Endothelial cell (in vitro differentiated cells): Measurements from ENCODE around the gene UACA. TPM values are rescaled to one million over a fixed set of nuclear protein-coding genes. Genes with fewer than 3 reads are reported as not detected.
A peak's percentile ranks its signal among the peaks of the same experiment; 100 is the strongest.

Source experiments
- DNase-seq: peaks from one replicate; pipeline ENCODE4 v3.0.0; 2021; ENCODE audit warnings: low spot score
- H3K27ac Mint-ChIP-seq: one replicate; pipeline ENCODE4 v1.8.0; 2021; ENCODE audit warnings: mixed read lengths, inconsistent platforms; ENCODE audit not compliant: unreplicated experiment
- H3K27me3 Mint-ChIP-seq: one replicate; pipeline ENCODE4 v1.8.0; 2021; ENCODE audit warnings: mild to moderate bottlenecking, moderate library complexity, mixed read lengths, inconsistent platforms; ENCODE audit not compliant: unreplicated experiment
- H3K36me3 Mint-ChIP-seq: one replicate; pipeline ENCODE4 v1.8.0; 2021; ENCODE audit warnings: mild to moderate bottlenecking, low read depth, mixed read lengths, inconsistent platforms; ENCODE audit not compliant: unreplicated experiment
- H3K4me1 Mint-ChIP-seq: one replicate; pipeline ENCODE4 v1.8.0; 2021; ENCODE audit warnings: mild to moderate bottlenecking, mixed read lengths, inconsistent platforms; ENCODE audit not compliant: unreplicated experiment
- H3K4me3 Mint-ChIP-seq: one replicate; pipeline ENCODE4 v1.8.0; 2021; ENCODE audit warnings: mild to moderate bottlenecking, mixed read lengths, inconsistent platforms; ENCODE audit not compliant: unreplicated experiment
- H3K9me3 Mint-ChIP-seq: one replicate; pipeline ENCODE4 v1.8.0; 2021; ENCODE audit warnings: mixed read lengths, inconsistent platforms; ENCODE audit not compliant: unreplicated experiment
- CTCF ChIP-seq: fragments of 200-600 bp; sonication (generic); IDR thresholded peaks from one replicate; pipeline ENCODE4 v1.5.0; 2021; ENCODE audit warnings: antibody characterized with exemption; ENCODE audit not compliant: unreplicated experiment
- total RNA-seq: library from RNA; stranded (reverse); fragmentation: NEBNext Ultra II Directional; extraction: Animal tissue kit (Norgen Biotek cat#: 25700); gene quantifications from one replicate; pipeline ENCODE4 v1.2.1, GENCODE V29; 2021; ENCODE audit not compliant: unreplicated experiment

The UACA gene
- total RNA-seq, 1 donor from 2014 or later, result 34.2 TPM

- peak overlapping the region; percentile 12 for H3K27ac Mint-ChIP-seq
- no peaks in the 10 kb centered on the region for H3K27me3 Mint-ChIP-seq
- no peak for DNase-seq
- H3K9me3 Mint-ChIP-seq, result no peaks in the 10 kb centered on the region
- peaks cover 15% of the 10 kb centered on the region for H3K4me1 Mint-ChIP-seq
- no peaks in the 10 kb centered on the region for H3K36me3 Mint-ChIP-seq
- H3K4me3 Mint-ChIP-seq, result no peak overlapping the region
- no peak for TF ChIP-seq CTCF
These were observed 72.7 kb downstream of the UACA start for GRCh38 chr15:70690491-70691276.

- Mint-ChIP-seq H3K27ac (peak overlapping the region; percentile 44), H3K36me3 (no peaks in the 10 kb centered on the region), H3K9me3 (no peaks in the 10 kb centered on the region), H3K4me1 (peaks cover 15% of the 10 kb centered on the region), H3K27me3 (no peaks in the 10 kb centered on the region), H3K4me3 (no peak overlapping the region)
- DNase-seq, result no peak
- TF ChIP-seq CTCF, result no peak
These were observed 73.3 kb downstream of the UACA start for GRCh38 chr15:70690021-70690420.

GRCh38 chr15:70687482-70687881 lies 75.9 kb downstream of the UACA start:
- Mint-ChIP-seq H3K4me1 (peaks cover 15% of the 10 kb centered on the region), H3K4me3 (no peak overlapping the region), H3K9me3 (no peaks in the 10 kb centered on the region), H3K27ac (no peak overlapping the region), H3K36me3 (no peaks in the 10 kb centered on the region), H3K27me3 (no peaks in the 10 kb centered on the region)
- no peak for DNase-seq
- no peak for TF ChIP-seq CTCF

GRCh38 chr15:70680817-70681216 lies 82.5 kb downstream of the UACA start:
- DNase-seq, result no peak
- H3K9me3 Mint-ChIP-seq, result no peaks in the 10 kb centered on the region
- no peaks in the 10 kb centered on the region for H3K36me3 Mint-ChIP-seq
- no peak overlapping the region for H3K4me3 Mint-ChIP-seq
- no peak for TF ChIP-seq CTCF
- H3K27ac Mint-ChIP-seq, result no peak overlapping the region
- H3K27me3 Mint-ChIP-seq, result no peaks in the 10 kb centered on the region
- peaks cover 13% of the 10 kb centered on the region for H3K4me1 Mint-ChIP-seq

GRCh38 chr15:70679919-70680231 lies 83.5 kb downstream of the UACA start:
- Mint-ChIP-seq H3K4me1 (peaks cover 13% of the 10 kb centered on the region), H3K36me3 (no peaks in the 10 kb centered on the region), H3K27me3 (no peaks in the 10 kb centered on the region), H3K27ac (peak overlapping the region; percentile 74), H3K9me3 (no peaks in the 10 kb centered on the region), H3K4me3 (no peak overlapping the region)
- DNase-seq, result no peak
- no peak for TF ChIP-seq CTCF
